COLO668 (cell line): ENCODE measurements around the gene NAV3.
"Not testable (repeated sequence)": the region's sequence is repeated elsewhere in the genome, so short reads cannot be mapped to it uniquely, and the experiment has no call there.

Source experiments
- DNase-seq: peaks from one replicate; lab custom pipeline; 2025; ENCODE audit not compliant: unreplicated experiment; lab: John Stamatoyannopoulos, UW

Gene NAV3

DNA sequence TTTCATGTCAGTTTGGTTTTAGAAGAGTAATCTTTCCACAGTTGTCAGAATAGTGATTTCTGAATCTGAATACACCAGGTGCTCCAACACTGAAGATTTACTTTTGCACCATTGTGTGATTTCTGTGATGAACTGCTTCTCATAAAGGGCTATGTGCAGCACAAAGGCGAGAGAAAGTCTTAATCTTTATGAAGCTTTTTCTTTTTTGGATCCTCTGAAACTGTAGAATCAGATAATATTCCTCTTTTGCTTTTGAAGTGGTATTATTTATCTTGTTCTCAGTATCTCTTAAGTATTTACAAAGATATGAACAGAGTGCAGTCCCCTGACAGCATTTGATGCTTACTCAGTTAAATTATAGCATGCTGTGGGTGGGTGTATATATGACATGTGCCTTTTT lies 207.8 kb downstream of the NAV3 start:
- no peak for DNase-seq

DNA sequence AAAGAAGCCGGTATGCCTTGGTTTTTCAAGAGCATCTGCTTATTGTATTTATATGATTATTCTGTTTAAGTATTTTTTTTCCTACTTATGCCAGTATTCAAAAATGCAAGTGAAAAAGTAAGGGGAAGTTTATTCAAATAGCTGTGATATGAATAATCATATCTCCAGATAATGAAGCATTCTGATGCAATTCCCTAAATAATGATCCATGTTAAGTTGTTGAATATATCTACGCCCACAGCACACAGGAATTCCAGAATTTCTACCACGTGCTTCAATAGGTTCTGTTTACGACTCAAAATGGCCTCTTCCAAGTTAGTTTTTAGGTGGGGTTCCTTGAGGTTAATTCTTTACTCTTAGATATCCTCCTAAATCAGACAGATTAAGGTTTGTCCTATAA lies 208.3 kb downstream of the NAV3 start:
- DNase-seq, result no peak

DNA sequence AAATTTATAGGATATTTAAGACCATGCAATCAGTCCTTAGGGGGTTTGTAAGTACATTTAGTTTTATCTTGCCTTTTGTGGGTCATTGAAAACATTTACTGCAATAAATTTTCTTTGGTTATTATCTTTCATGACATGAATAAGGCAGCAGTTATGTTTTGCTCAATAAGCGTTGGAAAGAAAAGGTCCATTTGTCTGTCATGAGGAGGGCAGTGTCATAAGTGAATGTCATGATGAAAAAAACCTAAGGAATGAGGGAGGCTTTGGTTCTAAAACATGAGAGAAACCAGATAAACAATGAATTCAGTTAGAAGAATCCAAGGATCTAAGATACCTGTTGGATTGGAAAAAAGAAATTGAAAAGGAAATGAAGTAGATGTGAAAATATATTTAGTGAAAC lies 209.4 kb downstream of the NAV3 start:
- DNase-seq, result no peak

DNA sequence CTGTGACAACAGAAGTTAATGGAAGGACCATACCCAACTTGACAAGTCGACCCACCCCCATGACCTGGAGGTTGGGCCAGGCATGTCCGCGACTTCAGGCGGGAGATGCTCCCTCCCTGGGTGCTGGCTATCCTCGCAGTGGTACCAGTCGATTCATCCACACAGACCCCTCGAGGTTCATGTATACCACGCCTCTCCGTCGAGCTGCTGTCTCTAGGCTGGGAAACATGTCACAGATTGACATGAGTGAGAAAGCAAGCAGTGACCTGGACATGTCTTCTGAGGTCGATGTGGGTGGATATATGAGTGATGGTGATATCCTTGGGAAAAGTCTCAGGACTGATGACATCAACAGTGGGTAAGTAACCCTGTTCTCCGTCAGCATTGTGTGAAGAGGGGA lies 220.1 kb downstream of the NAV3 start:
- no peak for DNase-seq

DNA sequence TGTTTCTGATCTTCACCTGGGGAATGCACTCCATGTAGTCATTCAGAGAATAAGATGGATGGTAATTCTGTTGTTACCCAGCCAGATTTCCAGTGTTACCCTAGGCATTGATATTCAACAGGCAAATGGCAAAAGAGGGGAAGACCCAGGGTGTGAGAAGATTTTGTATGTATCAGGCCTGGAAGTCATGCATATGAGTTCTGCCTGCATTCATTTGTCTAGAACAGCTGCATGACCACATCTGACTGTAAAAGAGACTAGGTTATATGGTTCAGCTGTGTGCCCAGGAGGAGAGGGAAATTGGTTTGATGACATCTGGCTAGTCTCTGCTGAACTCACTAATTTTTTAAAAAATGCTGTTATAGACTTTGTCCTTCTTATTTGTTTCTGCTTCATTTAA lies 224.9 kb downstream of the NAV3 start:
- no peak for DNase-seq

DNA sequence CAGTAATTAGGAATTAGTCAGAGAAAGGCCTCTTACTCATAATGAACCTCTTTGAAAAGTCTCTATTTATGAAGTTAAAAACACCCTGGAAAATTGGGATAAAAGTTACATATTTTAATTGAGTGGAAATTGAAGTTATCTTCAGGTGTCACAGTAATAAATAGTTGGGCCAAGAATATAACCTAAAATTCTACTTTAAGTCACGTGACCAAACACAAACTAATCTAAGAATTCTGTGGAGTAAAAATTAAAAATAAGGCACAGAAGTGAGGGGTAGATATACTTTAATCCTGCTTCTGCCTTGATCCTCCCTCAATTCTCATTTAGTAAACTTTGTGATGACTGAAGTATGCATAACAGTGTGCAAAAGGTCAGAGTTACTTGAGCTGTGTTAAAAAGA lies 226.4 kb downstream of the NAV3 start:
- no peak for DNase-seq

DNA sequence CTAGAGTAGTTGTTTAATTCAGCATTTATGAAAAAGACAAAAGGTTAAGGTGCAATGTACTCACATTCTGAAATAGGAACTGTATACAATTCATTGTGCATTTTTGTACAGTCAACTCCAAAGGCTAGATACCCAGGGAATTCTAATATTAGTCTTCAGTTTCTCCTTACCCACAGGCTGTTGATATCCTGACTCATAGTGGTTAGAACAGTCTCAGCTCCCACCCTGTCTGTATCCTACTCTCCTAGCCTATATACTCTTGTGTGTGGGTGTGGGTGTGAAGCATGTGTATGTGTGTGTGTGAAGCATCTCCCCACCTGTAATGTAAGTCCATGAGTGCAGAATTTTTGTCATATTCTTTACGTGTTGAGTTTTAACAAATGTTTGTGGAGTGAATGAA lies 229.5 kb downstream of the NAV3 start:
- no peak for DNase-seq

DNA sequence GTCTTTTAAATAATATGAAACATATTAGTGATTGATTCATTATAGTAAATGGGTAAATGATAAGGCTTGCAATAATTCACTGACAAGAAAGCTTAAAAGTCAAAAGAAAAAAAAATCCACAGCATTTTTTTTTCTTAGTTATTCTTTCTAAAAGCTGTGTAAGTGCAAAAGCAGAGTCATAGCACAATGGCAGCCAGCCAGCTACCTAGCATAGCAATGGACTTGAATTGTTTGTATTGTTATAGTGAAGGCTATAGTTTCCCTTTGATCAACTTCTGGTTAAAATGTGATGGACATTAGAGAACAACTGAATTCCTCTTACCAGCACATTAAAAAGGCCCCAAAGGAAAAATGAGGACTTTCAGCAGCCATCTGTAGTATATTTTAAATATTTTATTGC lies 232.1 kb downstream of the NAV3 start:
- DNase-seq, result no peak

DNA sequence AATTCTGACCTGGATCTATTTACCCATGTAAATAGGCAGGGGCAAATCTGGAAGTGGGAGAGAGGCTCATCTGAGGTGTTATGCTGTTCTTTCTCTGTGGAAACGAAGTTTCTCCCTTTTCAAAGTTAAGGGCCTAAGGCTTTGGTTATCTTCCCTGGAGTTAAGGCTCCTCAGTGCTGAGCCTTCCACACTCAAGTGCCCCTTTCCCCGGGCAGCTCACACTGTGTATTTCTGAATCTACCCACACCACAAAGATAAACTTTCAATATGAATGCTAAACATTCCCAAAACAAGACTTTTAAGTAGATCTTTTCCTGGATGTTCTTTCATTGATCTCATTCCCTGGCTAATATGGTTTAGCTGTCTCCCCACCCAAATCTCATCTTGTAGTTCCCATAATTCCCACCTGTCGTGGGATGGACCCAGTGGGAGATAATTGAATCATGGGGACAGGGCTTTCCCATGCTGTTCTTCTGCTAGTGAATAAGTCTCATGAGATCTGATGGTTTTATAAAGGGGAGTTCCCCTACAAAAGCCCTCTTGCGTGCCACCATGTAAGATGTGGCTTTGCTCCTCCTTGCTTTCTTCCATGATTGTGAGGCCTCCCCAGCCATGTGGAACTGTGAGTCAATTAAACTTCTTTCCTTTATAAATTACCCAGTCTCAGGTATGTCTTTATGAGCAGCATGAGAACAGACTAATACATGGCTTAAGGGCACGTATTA lies 251.1 kb downstream of the NAV3 start:
- no peak for DNase-seq

DNA sequence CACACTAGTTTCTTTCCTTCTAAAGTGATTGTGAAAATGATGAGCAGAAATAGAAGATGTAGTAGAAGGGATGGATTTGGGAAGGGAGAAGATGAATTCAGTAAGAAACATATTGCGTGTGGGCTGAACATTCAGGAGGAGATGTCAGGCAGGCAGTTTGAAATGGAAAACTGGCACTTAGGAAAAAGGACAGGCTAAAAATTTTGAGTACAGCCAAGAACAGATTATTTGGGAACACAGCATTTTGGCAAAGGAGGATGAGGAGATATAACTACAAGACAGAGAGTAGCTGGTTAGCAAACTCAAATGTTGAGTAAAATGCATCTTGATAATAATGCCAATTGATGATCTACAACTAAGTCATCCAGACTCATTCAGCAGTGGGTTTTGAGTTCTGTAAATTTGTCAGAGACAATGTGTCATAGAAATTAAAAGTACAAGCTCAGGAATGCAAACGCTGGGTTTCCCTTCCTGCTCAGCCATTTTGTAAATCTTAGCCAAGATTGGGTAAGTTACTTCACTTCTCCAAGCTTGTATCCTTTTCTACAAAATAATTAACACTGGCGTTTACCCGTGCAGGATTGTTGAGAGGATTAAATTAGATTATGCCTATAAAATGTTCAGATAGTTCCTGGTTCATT lies 255.0 kb downstream of the NAV3 start:
- DNase-seq, result no peak

DNA sequence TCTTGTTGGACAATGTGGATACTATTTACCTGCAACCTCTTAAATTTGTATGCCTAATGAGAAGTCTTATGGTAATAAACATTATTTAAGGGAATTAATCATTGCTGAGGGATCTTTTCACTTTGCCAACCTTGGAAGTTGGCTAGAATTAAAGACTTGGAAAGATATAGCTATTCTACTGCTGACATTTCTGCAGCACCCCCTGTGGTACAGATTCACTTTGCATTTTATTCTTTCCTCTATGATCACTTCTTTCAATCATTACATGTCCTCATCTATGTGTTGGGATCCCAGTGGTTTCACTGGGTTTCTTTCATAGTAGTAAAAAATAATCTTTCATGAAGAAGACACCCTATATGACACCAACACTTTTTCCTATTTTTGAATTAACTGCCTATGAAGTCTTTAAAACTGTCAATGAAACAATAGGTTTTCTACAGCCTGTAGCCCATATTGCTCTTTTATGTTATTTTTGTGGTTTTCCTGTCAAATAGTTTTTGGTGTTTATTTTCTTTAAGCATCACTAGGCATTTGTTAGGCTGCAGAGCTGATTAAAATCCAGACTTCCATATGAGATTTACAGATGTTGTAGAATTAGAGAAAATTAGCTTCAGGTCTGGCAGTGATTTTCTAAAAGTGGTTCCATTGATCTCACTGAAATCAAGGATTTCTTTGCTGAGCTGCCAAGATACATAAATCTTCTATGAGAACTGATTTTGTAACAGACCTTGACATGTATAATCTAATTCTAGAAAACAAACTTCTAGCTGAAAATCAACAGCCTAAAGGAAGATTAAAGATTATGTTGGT lies 256.1 kb downstream of the NAV3 start:
- no peak for DNase-seq

DNA sequence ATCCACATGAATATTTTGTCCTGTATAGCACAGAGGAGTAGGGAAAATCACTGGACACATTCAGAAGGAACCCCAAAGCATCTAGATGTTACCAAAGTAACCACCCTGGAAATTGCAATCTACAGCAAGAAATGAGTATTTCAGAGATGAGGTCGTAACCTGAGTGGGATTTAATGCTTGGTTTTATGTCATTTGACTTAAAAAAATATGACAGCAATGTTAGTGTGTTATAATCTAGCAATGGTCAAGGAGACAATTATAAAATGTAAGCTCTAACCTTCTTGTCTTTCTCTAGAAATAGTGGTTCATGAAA lies 256.6 kb downstream of the NAV3 start:
- DNase-seq, result no peak

DNA sequence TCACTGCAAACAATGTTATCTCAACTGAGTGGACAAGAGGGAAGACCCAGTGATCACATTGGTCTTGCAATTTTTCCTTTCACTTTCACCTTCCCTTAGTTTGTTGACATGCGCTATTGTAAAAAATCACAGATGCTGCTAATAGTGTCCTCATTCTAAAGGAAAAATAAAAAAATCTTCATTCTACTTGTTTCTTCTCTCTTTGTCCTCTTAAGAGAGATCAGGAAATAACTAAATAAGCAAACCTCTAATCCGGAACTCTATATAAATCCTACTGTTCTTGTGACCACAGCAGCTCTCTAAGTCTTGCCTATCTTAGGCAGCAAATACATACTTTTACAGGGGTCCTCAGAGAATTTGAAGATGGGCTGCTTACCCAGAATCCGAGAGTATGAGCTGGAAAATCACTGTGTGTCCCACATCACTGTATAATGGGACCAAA lies 257.7 kb downstream of the NAV3 start:
- no peak for DNase-seq

DNA sequence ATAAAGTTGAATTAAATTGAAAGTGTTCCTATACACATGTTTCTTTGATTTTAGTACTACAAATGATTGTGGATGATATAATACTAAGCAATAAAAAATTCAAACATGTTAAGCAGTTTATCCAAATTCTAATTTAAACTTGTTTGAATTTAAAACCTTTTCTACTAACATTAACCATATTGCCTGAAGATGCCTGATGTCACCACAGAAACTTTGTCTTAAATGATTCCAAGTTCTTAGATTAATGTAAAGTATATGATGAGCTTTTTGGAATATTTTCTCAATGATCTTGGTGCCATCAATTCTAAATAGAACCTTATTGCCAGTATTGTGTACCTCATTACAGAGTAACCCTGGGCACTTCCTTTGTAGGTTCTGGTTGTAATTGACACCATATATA lies 259.6 kb downstream of the NAV3 start:
- no peak for DNase-seq

DNA sequence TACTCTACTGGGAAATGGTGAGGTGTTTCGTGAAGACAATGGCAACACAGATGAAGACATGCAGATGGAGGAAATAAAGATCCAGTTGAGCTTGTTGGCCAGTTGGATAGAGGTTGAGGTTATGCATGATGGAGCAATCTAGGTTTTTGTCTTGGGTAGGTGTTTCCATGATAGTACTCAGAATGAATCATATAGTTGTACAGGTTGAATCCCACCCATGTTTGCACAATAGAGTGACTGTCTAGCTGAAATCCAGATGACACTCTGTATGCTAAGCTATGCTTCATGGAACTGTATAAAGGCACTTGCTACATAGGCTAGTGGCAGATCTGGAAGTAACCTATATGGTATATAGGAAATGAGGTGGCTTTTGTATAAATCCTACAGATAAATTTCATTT lies 264.9 kb downstream of the NAV3 start:
- no peak for DNase-seq

DNA sequence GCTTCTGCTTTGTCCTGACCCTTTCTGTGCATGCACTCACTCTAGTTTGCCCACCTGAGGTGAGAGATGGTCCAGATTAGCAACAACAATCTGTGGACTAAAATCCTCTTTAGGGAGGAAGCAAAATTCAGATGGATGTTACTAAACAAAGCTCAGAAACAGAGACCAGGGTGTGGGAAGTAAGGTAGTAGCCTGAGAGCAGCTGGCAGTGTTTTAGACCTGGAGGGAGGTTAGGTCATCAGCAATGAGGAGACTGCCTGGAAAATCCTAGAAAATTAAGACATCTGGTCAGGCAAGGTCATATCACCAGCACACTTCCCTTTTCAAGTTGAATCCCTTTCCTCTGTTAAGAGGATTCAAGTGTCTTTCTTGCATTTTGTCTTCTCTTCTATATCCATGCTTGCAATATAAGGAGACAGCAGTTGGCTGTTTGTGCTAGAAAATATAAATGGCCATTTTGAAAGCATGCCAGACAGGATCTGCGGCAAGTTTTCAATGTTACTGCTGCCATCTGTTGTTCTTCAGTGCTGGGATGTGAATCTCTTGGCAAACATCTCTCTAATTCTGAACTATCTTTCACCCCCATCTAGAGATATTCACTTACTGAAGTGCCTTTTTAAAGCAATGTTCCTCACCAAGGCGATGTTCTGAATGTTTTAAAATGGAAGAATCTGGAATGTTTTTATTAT lies 266.4 kb downstream of the NAV3 start:
- no peak for DNase-seq

DNA sequence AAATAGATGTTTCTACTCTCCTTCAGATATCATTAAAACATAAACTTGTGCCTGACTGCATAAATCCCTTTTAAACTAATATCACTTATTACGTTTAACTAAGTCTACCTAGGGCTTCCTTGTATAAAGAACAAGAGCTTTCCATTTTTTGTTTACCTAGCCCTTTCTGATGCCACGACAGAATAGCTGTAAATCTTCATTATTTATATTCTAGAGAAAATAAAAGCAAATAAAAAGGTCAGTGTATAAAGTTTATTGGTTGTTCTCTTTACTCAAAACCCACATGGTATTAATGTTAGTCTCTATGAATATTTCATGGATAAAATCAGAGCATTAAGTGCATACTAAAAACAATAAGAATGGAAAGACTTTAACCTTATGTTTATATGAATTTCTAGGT lies 269.1 kb downstream of the NAV3 start:
- no peak for DNase-seq

DNA sequence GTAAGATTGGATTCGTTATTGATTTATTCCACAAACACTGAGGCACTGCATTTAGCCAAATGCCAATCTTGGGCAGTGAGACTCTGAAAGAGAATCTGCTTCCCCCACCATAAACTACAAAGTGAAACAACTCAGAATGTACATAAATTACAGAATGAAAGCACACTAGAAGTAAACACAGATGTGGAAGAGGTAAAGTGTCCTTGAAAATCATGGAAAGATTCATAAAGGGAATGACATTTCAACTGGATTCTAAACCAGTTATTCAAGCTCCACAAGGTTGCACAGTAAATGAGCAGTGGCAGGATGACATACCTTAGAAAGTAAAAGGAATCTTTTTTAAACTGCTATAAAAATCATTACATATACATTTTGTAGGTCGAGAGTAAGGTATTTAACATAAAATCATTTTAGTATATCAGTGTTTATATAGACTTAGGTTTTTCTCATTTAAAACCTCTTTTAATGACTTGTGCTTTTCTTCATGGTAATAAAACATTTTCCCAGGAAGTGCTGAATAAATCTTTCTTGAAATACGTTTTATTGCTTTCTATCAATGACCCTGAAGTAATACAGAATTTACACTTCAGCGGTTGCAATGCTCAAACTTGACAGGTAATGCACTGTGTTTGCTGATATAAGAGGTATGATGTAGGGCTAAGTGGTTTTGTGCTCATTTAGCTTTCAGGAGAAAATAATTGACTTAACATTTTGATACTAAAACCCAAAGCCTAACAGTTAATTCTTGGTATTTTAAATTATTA lies 270.6 kb downstream of the NAV3 start:
- no peak for DNase-seq

DNA sequence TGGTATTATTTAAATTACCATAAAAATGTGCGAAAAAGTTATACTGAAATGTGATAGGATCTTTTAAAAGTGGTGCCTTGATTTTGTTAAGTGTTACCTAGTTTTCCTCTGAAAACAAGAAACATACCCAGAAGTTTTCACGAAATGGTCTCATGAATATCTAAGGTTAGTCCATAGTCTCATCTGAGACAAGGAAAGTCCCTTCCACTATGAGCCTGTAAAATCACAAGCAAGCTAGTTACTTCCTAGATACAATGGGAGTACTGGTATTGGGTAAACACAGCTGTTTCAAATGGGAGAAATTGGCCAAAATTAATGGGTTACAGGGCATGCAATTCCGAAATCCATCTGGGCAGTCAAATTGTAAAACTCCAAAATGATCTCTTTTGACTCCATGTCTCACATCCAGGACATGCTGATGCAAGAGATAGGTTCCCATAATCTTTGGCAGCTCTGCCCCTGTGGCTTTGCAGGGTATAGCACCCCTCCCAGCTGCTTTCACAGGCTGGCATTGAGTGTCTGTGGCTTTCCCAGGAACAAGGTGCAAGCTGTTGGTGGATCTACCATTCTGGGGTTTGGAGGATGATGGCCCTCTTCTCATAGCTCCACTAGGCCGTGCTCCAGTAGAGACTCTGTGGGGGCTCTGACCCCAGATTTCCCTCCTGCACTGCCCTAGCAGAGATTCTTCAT lies 271.4 kb downstream of the NAV3 start:
- DNase-seq, result no peak

DNA sequence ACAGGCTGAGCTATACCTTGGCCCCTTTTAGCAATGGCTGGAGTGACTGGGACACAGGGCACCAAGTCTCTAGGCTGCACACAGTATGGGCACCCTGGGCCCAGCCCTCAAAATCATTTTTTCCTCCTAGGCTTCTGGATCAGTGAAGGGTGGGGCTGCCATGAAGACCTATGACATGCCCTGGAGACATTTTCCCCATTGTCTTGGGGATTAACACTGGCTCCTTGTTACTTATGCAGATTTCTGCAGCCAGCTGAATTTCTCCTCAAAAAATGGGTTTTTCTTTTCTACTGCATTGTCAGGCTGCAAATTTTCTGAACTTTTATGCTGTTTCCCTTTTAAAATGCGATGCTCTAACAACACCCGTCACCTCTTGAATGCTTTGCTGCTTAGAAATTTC lies 272.1 kb downstream of the NAV3 start:
- DNase-seq, result not testable (repeated sequence)
